Kidney (tissue), 14 donors: ENCODE measurements around the gene DAW1. TPM values are rescaled to one million over a fixed set of nuclear protein-coding genes. Genes with fewer than 3 reads are reported as not detected.

Experiments
- DNase-seq, 5 donors: peaks; one replicate each; pipeline ENCODE4 v3.0.0-alpha.2; 2013 to 2020
- FAIRE-seq: peaks from 2 replicates; lab custom pipeline; 2012; peaks lifted over from hg19 to GRCh38; lab: Jason Lieb, UNC
- H3K27ac ChIP-seq, 2 donors: one replicate each; pipeline ENCODE4 v1.7.0; 2013; ENCODE audit warnings: low read depth in 2 of 2, low read length in 2 of 2, inconsistent platforms in 1 of 2
- H3K27me3 ChIP-seq: one replicate; pipeline ENCODE4 v1.7.1; 2013; ENCODE audit warnings: low read length, inconsistent platforms; ENCODE audit not compliant: control insufficient read depth, insufficient read depth
- H3K36me3 ChIP-seq, 3 donors: one replicate each; pipeline versions ENCODE4 v1.7.0 to v1.7.1; 2013; ENCODE audit warnings: low read length in 3 of 3, control low read depth in 1 of 3, inconsistent platforms in 1 of 3; ENCODE audit not compliant: insufficient read depth in 3 of 3, control insufficient read depth in 2 of 3
- H3K4me1 ChIP-seq, 3 donors: one replicate each; pipeline versions ENCODE4 v1.7.0 to v1.7.1; 2013; ENCODE audit warnings: low read length in 3 of 3, inconsistent platforms in 1 of 3, low read depth in 1 of 3; ENCODE audit not compliant: control insufficient read depth in 2 of 3, insufficient read depth in 2 of 3
- H3K4me3 ChIP-seq, 3 donors: one replicate each; pipeline versions ENCODE4 v1.7.0 to v1.8.1; 2013; ENCODE audit warnings: low read length in 3 of 3, control low read depth in 1 of 3, inconsistent platforms in 1 of 3
- H3K9ac ChIP-seq, 3 donors: one replicate each; pipeline versions ENCODE4 v1.7.0 to v1.7.1; 2013; ENCODE audit warnings: low read length in 3 of 3, control low read depth in 1 of 3, inconsistent platforms in 1 of 3
- H3K9me3 ChIP-seq, 3 donors: one replicate each; pipeline versions ENCODE4 v1.7.0 to v1.7.1; 2013; ENCODE audit warnings: low read length in 3 of 3, control low read depth in 1 of 3, inconsistent platforms in 1 of 3; ENCODE audit not compliant: control insufficient read depth in 2 of 3, insufficient read depth in 1 of 3
- intact Hi-C: fragments of 100-400 bp; cut with DNase I; formaldehyde crosslinking; loops from one replicate; pipeline ENCODE4 v1.11.1; 2022
- polyA plus RNA-seq: library from polyadenylated mRNA; stranded (reverse); fragments of 350-450 nt; fragmentation: Illumina TruSeq; extraction: RNeasy Lipid Tissue Mini Kit (QIAGEN cat#74804); gene quantifications from one replicate; pipeline ENCODE4 v1.2.3, GENCODE V29; 2014; ENCODE audit warnings: low read depth, low replicate concordance; ENCODE audit not compliant: insufficient read depth
- total RNA-seq: library from RNA; stranded (reverse); fragmentation: NEBNext Ultra II Directional; extraction: Animal tissue kit (Norgen Biotek cat#: 25700); gene quantifications from one replicate; pipeline ENCODE4 v1.2.1, GENCODE V29; 2021
- TF ChIP-seq, protein P1 (sequence below): IDR thresholded peaks from 3 replicates; pipeline ENCODE4 v1.5.1; 2012; ENCODE audit warnings: mild to moderate bottlenecking, moderate library complexity, borderline replicate concordance; ENCODE audit not compliant: insufficient read depth; ENCODE audit errors: extremely low read depth
- donor health status: control.
- donor health status: control.
- donor health status: control.
- donor health status: control.
- donor health status: control.
- donor health status: DM: yes; HTN: yes; CAD: no.
- donor health status: Normal renal cell carcinoma (clear cell type).

DAW1 gene
- total and polyA plus RNA-seq, 2 donors from 2014 or later: 1.0 to 1.7 TPM

DNA sequence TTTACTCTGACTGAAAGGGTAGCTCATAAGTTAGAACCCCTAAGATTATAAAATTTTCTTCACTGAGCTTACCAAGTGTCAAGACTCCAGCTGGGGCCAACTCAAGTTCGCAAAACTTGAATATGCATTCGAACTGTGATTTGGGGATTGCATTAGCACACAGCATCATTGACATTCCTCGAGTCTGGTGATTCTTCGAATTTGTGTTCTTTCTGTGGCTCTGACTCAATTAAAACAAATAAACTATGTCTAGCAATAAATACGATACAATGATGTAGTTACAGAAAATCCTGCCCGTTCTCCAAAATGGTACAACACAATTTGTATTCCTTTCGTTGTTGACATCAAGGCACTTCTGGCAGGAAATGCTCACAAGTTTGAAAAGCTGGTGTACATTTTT lies 46.7 kb upstream of the DAW1 start:
- FAIRE-seq: no peak
- Histone ChIP-seq H3K27me3 (no peaks in the 10 kb centered on the region), H3K4me3 (no peak overlapping the region), H3K9me3 (no peaks in the 10 kb centered on the region), H3K36me3 (no peaks in the 10 kb centered on the region), H3K9ac (no peak overlapping the region), H3K4me1 (peaks cover 0 to 2% (median 0%) of the 10 kb centered on the region in 3 donors), H3K27ac (no peak overlapping the region)
- DNase-seq: no peak
- intact Hi-C loops: no loop called here
- TF ChIP-seq, protein P1, sequence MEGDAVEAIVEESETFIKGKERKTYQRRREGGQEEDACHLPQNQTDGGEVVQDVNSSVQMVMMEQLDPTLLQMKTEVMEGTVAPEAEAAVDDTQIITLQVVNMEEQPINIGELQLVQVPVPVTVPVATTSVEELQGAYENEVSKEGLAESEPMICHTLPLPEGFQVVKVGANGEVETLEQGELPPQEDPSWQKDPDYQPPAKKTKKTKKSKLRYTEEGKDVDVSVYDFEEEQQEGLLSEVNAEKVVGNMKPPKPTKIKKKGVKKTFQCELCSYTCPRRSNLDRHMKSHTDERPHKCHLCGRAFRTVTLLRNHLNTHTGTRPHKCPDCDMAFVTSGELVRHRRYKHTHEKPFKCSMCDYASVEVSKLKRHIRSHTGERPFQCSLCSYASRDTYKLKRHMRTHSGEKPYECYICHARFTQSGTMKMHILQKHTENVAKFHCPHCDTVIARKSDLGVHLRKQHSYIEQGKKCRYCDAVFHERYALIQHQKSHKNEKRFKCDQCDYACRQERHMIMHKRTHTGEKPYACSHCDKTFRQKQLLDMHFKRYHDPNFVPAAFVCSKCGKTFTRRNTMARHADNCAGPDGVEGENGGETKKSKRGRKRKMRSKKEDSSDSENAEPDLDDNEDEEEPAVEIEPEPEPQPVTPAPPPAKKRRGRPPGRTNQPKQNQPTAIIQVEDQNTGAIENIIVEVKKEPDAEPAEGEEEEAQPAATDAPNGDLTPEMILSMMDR: no peak

- no peaks in the 10 kb centered on the region for H3K9me3 ChIP-seq
- no peak overlapping the region for H3K9ac ChIP-seq
- peaks cover 0 to 2% (median 0%) of the 10 kb centered on the region in 3 donors for H3K4me1 ChIP-seq
- intact Hi-C loops: no loop called here
- H3K36me3 ChIP-seq: no peaks in the 10 kb centered on the region
- FAIRE-seq (no peak), DNase-seq (no peak)
- H3K4me3 ChIP-seq: no peak overlapping the region
- no peaks in the 10 kb centered on the region for H3K27me3 ChIP-seq
- no peak overlapping the region for H3K27ac ChIP-seq
- TF ChIP-seq, protein P1: no peak
These were observed 45.4 kb upstream of the DAW1 start for GRCh38 chr2:227826019-227826521.

GRCh38 chr2:227826563-227826962 lies 44.9 kb upstream of the DAW1 start:
- H3K27me3 ChIP-seq: no peaks in the 10 kb centered on the region

More at GRCh38 chr2:227826563-227826962, 44.9 kb upstream of the DAW1 start:
- Histone ChIP-seq H3K9ac (no peak overlapping the region), H3K4me3 (no peak overlapping the region), H3K9me3 (no peaks in the 10 kb centered on the region), H3K4me1 (peaks cover 0 to 2% (median 0%) of the 10 kb centered on the region in 3 donors), H3K36me3 (no peaks in the 10 kb centered on the region), H3K27ac (no peak overlapping the region)
- FAIRE-seq (no peak), DNase-seq (no peak)
- intact Hi-C loops: no loop called here
- TF ChIP-seq, protein P1: no peak
